ENCODE results near the gene MAMDC2. TPM values are rescaled to one million over a fixed set of nuclear protein-coding genes. Genes with fewer than 3 reads are reported as not detected.

Gene MAMDC2
- total and polyA plus RNA-seq, 2 of the 8 experiments (the other 6 are each of a cell fraction or from before 2014, with no cell fraction given) = 6.1 to 15.4 TPM

GRCh38 chr9:70003901-70004714 lies 39.5 kb upstream of the MAMDC2 start (continued):
- TF ChIP-seq CHD7 (IDR thresholded peaks at IDR 0.05; ENCODE audit: insufficient replicate concordance, low read length) = no peak
- TF ChIP-seq TAF7 (optimal IDR thresholded peaks at IDR 0.05; ENCODE audit: borderline replicate concordance, low read depth, low read length) = no peak
- TF ChIP-seq KDM5A (IDR thresholded peaks at IDR 0.05; ENCODE audit: low read length) = no peak
- TF ChIP-seq GABPA (IDR thresholded peaks at IDR 0.05; ENCODE audit: borderline replicate concordance, insufficient read depth, low read length) = no peak
- TF ChIP-seq CHD1 (IDR thresholded peaks at IDR 0.05; ENCODE audit: low read depth, low read length) = no peak
- no peak for TF ChIP-seq TAF1 (IDR thresholded peaks at IDR 0.05; ENCODE audit: low read depth, low read length)
- no peak for TF ChIP-seq SP2 (IDR thresholded peaks at IDR 0.05; ENCODE audit: low read length)
- TF ChIP-seq BCL11A (IDR thresholded peaks at IDR 0.05; ENCODE audit: low read depth in 2 of 2, low read length in 2 of 2) = no peak
- no peak for TF ChIP-seq ATF3 (IDR thresholded peaks at IDR 0.05; ENCODE audit: insufficient read depth, low read depth, low read length)

Measured in H1 (cell line).